ENCODE results near the gene ANKDD1B.
A peak's percentile ranks its signal among the peaks of the same experiment; 100 is the strongest.

ANKDD1B gene

GRCh38 chr5:75654693-75655295 lies 43.5 kb downstream of the ANKDD1B start:
- in situ Hi-C loops (cut with HindIII; ENCODE audit: low sequenced_read_pairs), result no loop called here
- no peak overlapping the region for H3K4me3 ChIP-seq (ENCODE audit: low read depth, low read length)
- DNase-seq (ENCODE audit: low read depth, low spot score), result no peak
- TF ChIP-seq CTCF (IDR thresholded peaks at IDR 0.05; ENCODE audit: low read depth, low read length), result no peak

GRCh38 chr5:75656311-75657003 lies 45.2 kb downstream of the ANKDD1B start:
- in situ Hi-C loops (cut with HindIII; ENCODE audit: low sequenced_read_pairs), result no loop called here
- H3K4me3 ChIP-seq (ENCODE audit: low read depth, low read length), result peak overlapping the region; percentile 52
- no peak for TF ChIP-seq CTCF (IDR thresholded peaks at IDR 0.05; ENCODE audit: low read depth, low read length)
- peak; percentile 50 for DNase-seq (ENCODE audit: low read depth, low spot score)

- no peak for DNase-seq (ENCODE audit: low read depth, low spot score)
- in situ Hi-C loops (cut with HindIII; ENCODE audit: low sequenced_read_pairs), result no loop called here
- no peak for TF ChIP-seq CTCF (IDR thresholded peaks at IDR 0.05; ENCODE audit: low read depth, low read length)
- no peak overlapping the region for H3K4me3 ChIP-seq (ENCODE audit: low read depth, low read length)
Measured at GRCh38 chr5:75659791-75660450, 48.7 kb downstream of the ANKDD1B start.

GRCh38 chr5:75660678-75661465 lies 49.6 kb downstream of the ANKDD1B start:
- in situ Hi-C loops (cut with HindIII; ENCODE audit: low sequenced_read_pairs), result no loop called here
- no peak for DNase-seq (ENCODE audit: low read depth, low spot score)
- no peak for TF ChIP-seq CTCF (IDR thresholded peaks at IDR 0.05; ENCODE audit: low read depth, low read length)
- H3K4me3 ChIP-seq (ENCODE audit: low read depth, low read length), result no peak overlapping the region

- no peak for TF ChIP-seq CTCF (IDR thresholded peaks at IDR 0.05; ENCODE audit: low read depth, low read length)
- in situ Hi-C loops (cut with HindIII; ENCODE audit: low sequenced_read_pairs), result no loop called here
- DNase-seq (ENCODE audit: low read depth, low spot score), result no peak
- H3K4me3 ChIP-seq (ENCODE audit: low read depth, low read length), result no peak overlapping the region
Measured at GRCh38 chr5:75662061-75662460, 50.8 kb downstream of the ANKDD1B start.

- no peak for DNase-seq (ENCODE audit: low read depth, low spot score)
- TF ChIP-seq CTCF (IDR thresholded peaks at IDR 0.05; ENCODE audit: low read depth, low read length), result no peak
- in situ Hi-C loops (cut with HindIII; ENCODE audit: low sequenced_read_pairs), result no loop called here
- no peak overlapping the region for H3K4me3 ChIP-seq (ENCODE audit: low read depth, low read length)
Measured at GRCh38 chr5:75663579-75664284, 52.5 kb downstream of the ANKDD1B start.

Measured in astrocyte of the spinal cord (primary cell).